ENCODE results near the gene SMARCC2.

The SMARCC2 gene

GRCh38 chr12:56189918-56190694, 823 bp upstream of the SMARCC2 start:
- Histone ChIP-seq H3K4me1 (ENCODE audit: insufficient read depth, low read length) (peaks cover 12% of the 10 kb centered on the region; the same call in 1 of the 2 replicates), H3K4me3 (ENCODE audit: low read length) (peak overlapping the region; percentile 98), H3K9me3 (ENCODE audit: insufficient read depth, low read depth, low read length) (no peaks in the 10 kb centered on the region), H3K27ac (ENCODE audit: low read length) (peak overlapping the region; percentile 96), H3K27me3 (ENCODE audit: insufficient read depth, low read length) (no peaks in the 10 kb centered on the region), H3K9ac (ENCODE audit: low read depth, low read length) (peak overlapping the region; percentile 98), H3K36me3 (ENCODE audit: insufficient read depth, low read depth, low read length) (peaks cover 25% of the 10 kb centered on the region)

- Histone ChIP-seq H3K27me3 (ENCODE audit: insufficient read depth, low read length) (no peaks in the 10 kb centered on the region), H3K36me3 (ENCODE audit: insufficient read depth, low read depth, low read length) (peaks cover 39% of the 10 kb centered on the region), H3K9me3 (ENCODE audit: insufficient read depth, low read depth, low read length) (no peaks in the 10 kb centered on the region), H3K27ac (ENCODE audit: low read length) (peak overlapping the region; percentile 36), H3K4me3 (ENCODE audit: low read length) (peak overlapping the region; percentile 94), H3K4me1 (ENCODE audit: insufficient read depth, low read length) (peaks cover 12% of the 10 kb centered on the region; the same call in 1 of the 2 replicates), H3K9ac (ENCODE audit: low read depth, low read length) (peak overlapping the region; percentile 94)
Observed at GRCh38 chr12:56188778-56189098, 545 bp downstream of the SMARCC2 start.

- H3K9me3 ChIP-seq (ENCODE audit: insufficient read depth, low read depth, low read length), result no peaks in the 10 kb centered on the region
- peak overlapping the region; percentile 36 for H3K27ac ChIP-seq (ENCODE audit: low read length)
- H3K36me3 ChIP-seq (ENCODE audit: insufficient read depth, low read depth, low read length), result peaks cover 44% of the 10 kb centered on the region
- H3K9ac ChIP-seq (ENCODE audit: low read depth, low read length), result peak overlapping the region; percentile 94
- peaks cover 12% of the 10 kb centered on the region; the same call in 1 of the 2 replicates for H3K4me1 ChIP-seq (ENCODE audit: insufficient read depth, low read length)
- no peaks in the 10 kb centered on the region for H3K27me3 ChIP-seq (ENCODE audit: insufficient read depth, low read length)
- H3K4me3 ChIP-seq (ENCODE audit: low read length), result peak overlapping the region; percentile 94
Observed at GRCh38 chr12:56188131-56188777, 1.0 kb downstream of the SMARCC2 start.

GRCh38 chr12:56186957-56187356, 2.3 kb downstream of the SMARCC2 start:
- Histone ChIP-seq H3K27me3 (ENCODE audit: insufficient read depth, low read length) (no peaks in the 10 kb centered on the region), H3K27ac (ENCODE audit: low read length) (no peak overlapping the region), H3K4me1 (ENCODE audit: insufficient read depth, low read length) (peaks cover 12% of the 10 kb centered on the region; the same call in 1 of the 2 replicates), H3K9ac (ENCODE audit: low read depth, low read length) (peak overlapping the region; percentile 94; the same call in 1 of the 2 replicates), H3K36me3 (ENCODE audit: insufficient read depth, low read depth, low read length) (peaks cover 56% of the 10 kb centered on the region), H3K4me3 (ENCODE audit: low read length) (no peak overlapping the region), H3K9me3 (ENCODE audit: insufficient read depth, low read depth, low read length) (no peaks in the 10 kb centered on the region)

- H3K9me3 ChIP-seq (ENCODE audit: insufficient read depth, low read depth, low read length), result no peaks in the 10 kb centered on the region
- H3K9ac ChIP-seq (ENCODE audit: low read depth, low read length), result no peak overlapping the region
- H3K4me3 ChIP-seq (ENCODE audit: low read length), result no peak overlapping the region
- no peaks in the 10 kb centered on the region for H3K27me3 ChIP-seq (ENCODE audit: insufficient read depth, low read length)
- no peaks in the 10 kb centered on the region for H3K4me1 ChIP-seq (ENCODE audit: insufficient read depth, low read length)
- peaks cover 88% of the 10 kb centered on the region for H3K36me3 ChIP-seq (ENCODE audit: insufficient read depth, low read depth, low read length)
- H3K27ac ChIP-seq (ENCODE audit: low read length), result no peak overlapping the region
Observed at GRCh38 chr12:56178347-56178746, 10.9 kb downstream of the SMARCC2 start.

GRCh38 chr12:56172839-56173238, 16.4 kb downstream of the SMARCC2 start:
- Histone ChIP-seq H3K27me3 (ENCODE audit: insufficient read depth, low read length) (no peaks in the 10 kb centered on the region), H3K4me3 (ENCODE audit: low read length) (no peak overlapping the region), H3K36me3 (ENCODE audit: insufficient read depth, low read depth, low read length) (peaks cover 96% of the 10 kb centered on the region), H3K9ac (ENCODE audit: low read depth, low read length) (no peak overlapping the region), H3K9me3 (ENCODE audit: insufficient read depth, low read depth, low read length) (no peaks in the 10 kb centered on the region), H3K4me1 (ENCODE audit: insufficient read depth, low read length) (no peaks in the 10 kb centered on the region), H3K27ac (ENCODE audit: low read length) (no peak overlapping the region)

- Histone ChIP-seq H3K4me1 (ENCODE audit: insufficient read depth, low read length) (no peaks in the 10 kb centered on the region), H3K4me3 (ENCODE audit: low read length) (no peak overlapping the region), H3K27me3 (ENCODE audit: insufficient read depth, low read length) (no peaks in the 10 kb centered on the region), H3K36me3 (ENCODE audit: insufficient read depth, low read depth, low read length) (peaks cover 100% of the 10 kb centered on the region), H3K27ac (ENCODE audit: low read length) (no peak overlapping the region), H3K9me3 (ENCODE audit: insufficient read depth, low read depth, low read length) (no peaks in the 10 kb centered on the region), H3K9ac (ENCODE audit: low read depth, low read length) (no peak overlapping the region)
Observed at GRCh38 chr12:56169229-56169759, 20.0 kb downstream of the SMARCC2 start.

GRCh38 chr12:56165369-56165768, 23.9 kb downstream of the SMARCC2 start:
- Histone ChIP-seq H3K9ac (ENCODE audit: low read depth, low read length) (no peak overlapping the region), H3K9me3 (ENCODE audit: insufficient read depth, low read depth, low read length) (no peaks in the 10 kb centered on the region), H3K27me3 (ENCODE audit: insufficient read depth, low read length) (no peaks in the 10 kb centered on the region), H3K27ac (ENCODE audit: low read length) (no peak overlapping the region), H3K36me3 (ENCODE audit: insufficient read depth, low read depth, low read length) (peaks cover 99% of the 10 kb centered on the region), H3K4me1 (ENCODE audit: insufficient read depth, low read length) (peaks cover 14% of the 10 kb centered on the region), H3K4me3 (ENCODE audit: low read length) (no peak overlapping the region)

GRCh38 chr12:56164345-56164729, 24.9 kb downstream of the SMARCC2 start:
- no peak overlapping the region for H3K4me3 ChIP-seq (ENCODE audit: low read length)
- H3K9me3 ChIP-seq (ENCODE audit: insufficient read depth, low read depth, low read length), result no peaks in the 10 kb centered on the region
- H3K27ac ChIP-seq (ENCODE audit: low read length), result no peak overlapping the region
- H3K36me3 ChIP-seq (ENCODE audit: insufficient read depth, low read depth, low read length), result peaks cover 99% of the 10 kb centered on the region
- H3K9ac ChIP-seq (ENCODE audit: low read depth, low read length), result no peak overlapping the region
- H3K27me3 ChIP-seq (ENCODE audit: insufficient read depth, low read length), result no peaks in the 10 kb centered on the region
- H3K4me1 ChIP-seq (ENCODE audit: insufficient read depth, low read length), result peaks cover 23% of the 10 kb centered on the region

GRCh38 chr12:56163533-56164344, 25.5 kb downstream of the SMARCC2 start:
- Histone ChIP-seq H3K36me3 (ENCODE audit: insufficient read depth, low read depth, low read length) (peaks cover 96% of the 10 kb centered on the region), H3K4me1 (ENCODE audit: insufficient read depth, low read length) (peaks cover 23% of the 10 kb centered on the region), H3K9me3 (ENCODE audit: insufficient read depth, low read depth, low read length) (no peaks in the 10 kb centered on the region), H3K27ac (ENCODE audit: low read length) (no peak overlapping the region), H3K9ac (ENCODE audit: low read depth, low read length) (no peak overlapping the region), H3K27me3 (ENCODE audit: insufficient read depth, low read length) (no peaks in the 10 kb centered on the region), H3K4me3 (ENCODE audit: low read length) (no peak overlapping the region)

- Histone ChIP-seq H3K4me3 (ENCODE audit: low read length) (no peak overlapping the region), H3K9ac (ENCODE audit: low read depth, low read length) (peak overlapping the region; percentile 20; the same call in 1 of the 2 replicates), H3K9me3 (ENCODE audit: insufficient read depth, low read depth, low read length) (no peaks in the 10 kb centered on the region), H3K27ac (ENCODE audit: low read length) (no peak overlapping the region), H3K27me3 (ENCODE audit: insufficient read depth, low read length) (no peaks in the 10 kb centered on the region), H3K36me3 (ENCODE audit: insufficient read depth, low read depth, low read length) (peaks cover 86% of the 10 kb centered on the region), H3K4me1 (ENCODE audit: insufficient read depth, low read length) (peaks cover 23% of the 10 kb centered on the region)
Observed at GRCh38 chr12:56162468-56163290, 26.6 kb downstream of the SMARCC2 start.
